HepG2 (cell line): ENCODE results near the gene GPRIN1. TPM values are rescaled to one million over a fixed set of nuclear protein-coding genes. Genes with fewer than 3 reads are reported as not detected.
A peak's percentile ranks its signal among the peaks of the same experiment; 100 is the strongest.

Source experiments
- HNF4G ChIP-seq, 2 experiments: sonication (generic) in 1 of 2; formaldehyde crosslinking in 1 of 2; IDR thresholded peaks; 2 replicates each; pipeline versions ENCODE4 v1.4.0 to v1.6.1; 2011 to 2020; ENCODE audit warnings: borderline replicate concordance in 2 of 2, low read depth in 2 of 2, mild to moderate bottlenecking in 2 of 2, low read length in 1 of 2, missing genetic modification reagents in 1 of 2, moderate library complexity in 1 of 2
- REL ChIP-seq: sonication (generic); formaldehyde crosslinking; conservative IDR thresholded peaks from 2 replicates; pipeline ENCODE4 v1.8.0; 2022; ENCODE audit warnings: mild to moderate bottlenecking, missing genetic modification reagents, moderate library complexity
- ZNF235 ChIP-seq: sonication (generic); formaldehyde crosslinking; IDR thresholded peaks from 2 replicates; pipeline ENCODE4 v1.8.1; 2023; ENCODE audit warnings: mild to moderate bottlenecking, missing genetic modification reagents, borderline replicate concordance
- ZNF572 ChIP-seq: sonication (generic); formaldehyde crosslinking; IDR thresholded peaks from 2 replicates; pipeline ENCODE4 v1.5.1; 2020; ENCODE audit warnings: mild to moderate bottlenecking, missing genetic modification reagents
- ZNF607 ChIP-seq: sonication (generic); formaldehyde crosslinking; IDR thresholded peaks from 2 replicates; pipeline ENCODE4 v1.5.1; 2020; ENCODE audit warnings: missing genetic modification reagents, mild to moderate bottlenecking, borderline replicate concordance
- ZNF672 ChIP-seq: sonication (generic); formaldehyde crosslinking; IDR thresholded peaks from 2 replicates; pipeline ENCODE4 v1.8.1; 2022; ENCODE audit warnings: missing genetic modification reagents
- polyA plus RNA-seq, 8 experiments: library from polyadenylated mRNA; depleted of rRNA in 3 of 8; stranded (reverse) in 7 of 8; unstranded in 1 of 8; fragments of >200 nt; fragmentation: Illumina TruSeq in 4 of 8; extraction: Trizol in 4 of 8; gene quantifications; 2 replicates each; pipeline versions ENCODE4 v1.2.1 to v1.2.3, GENCODE V29; 2011 to 2016; ENCODE audit warnings: low read depth in 4 of 8, missing spikeins in 1 of 8, mixed read lengths in 1 of 8; ENCODE audit not compliant: insufficient read depth in 1 of 8
- total RNA-seq, 5 experiments: library from RNA; depleted of rRNA; stranded (reverse); fragments of >200 nt; fragmentation: Illumina TruSeq; extraction: Trizol; gene quantifications; 2 replicates each; pipeline ENCODE4 v1.2.3, GENCODE V29; 2016; ENCODE audit warnings: low read depth in 1 of 5
- TF ChIP-seq, protein P1 (sequence below): sonication (generic); formaldehyde crosslinking; IDR thresholded peaks from 2 replicates; pipeline ENCODE4 v1.8.0; 2023; ENCODE audit warnings: mild to moderate bottlenecking, missing genetic modification reagents
- TF ChIP-seq, protein P2 (sequence below): sonication (generic); formaldehyde crosslinking; IDR thresholded peaks from one replicate; pipeline ENCODE4 v1.5.1; 2020; ENCODE audit warnings: mild to moderate bottlenecking, missing genetic modification reagents; ENCODE audit errors: not compliant biosample characterization
- TF ChIP-seq, protein P3 (sequence below): sonication (generic); formaldehyde crosslinking; IDR thresholded peaks from 2 replicates; pipeline ENCODE4 v1.4.0; 2020; ENCODE audit warnings: mild to moderate bottlenecking, missing genetic modification reagents
- TF ChIP-seq, protein P4 (sequence below): sonication (generic); formaldehyde crosslinking; conservative IDR thresholded peaks from 2 replicates; pipeline ENCODE4 v1.4.0; 2020; ENCODE audit warnings: mild to moderate bottlenecking, missing genetic modification reagents, moderate library complexity
- TF ChIP-seq, protein P5 (sequence below): sonication (generic); formaldehyde crosslinking; IDR thresholded peaks from 2 replicates; pipeline ENCODE4 v1.5.0; 2020; ENCODE audit warnings: mild to moderate bottlenecking, missing genetic modification reagents

GPRIN1 gene
- total and polyA plus RNA-seq, 2 of the 13 experiments (the other 11 are each of a cell fraction or from before 2014, with no cell fraction given) = 0.32 to 2.0 TPM

DNA sequence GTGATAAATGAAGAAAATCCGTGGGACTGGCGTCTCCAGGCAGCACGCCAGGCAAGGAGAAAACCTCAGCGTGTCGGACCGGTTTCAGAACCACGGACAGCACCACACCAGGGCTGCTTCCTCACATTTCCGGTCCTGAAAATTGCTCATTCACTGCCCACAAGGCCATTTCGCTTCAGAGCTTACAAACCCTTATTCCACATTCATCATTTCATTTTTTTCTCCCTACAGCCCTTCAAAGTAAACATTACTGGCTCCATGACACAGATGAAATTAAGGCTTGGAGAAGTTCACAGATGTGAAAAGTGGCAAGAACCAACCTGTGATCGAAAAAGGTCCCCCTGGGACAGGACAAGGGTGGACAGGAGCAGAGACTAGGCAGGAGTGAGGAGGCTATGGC is 1.5 kb upstream of the GPRIN1 start (continued):
- TF ChIP-seq, protein P1, sequence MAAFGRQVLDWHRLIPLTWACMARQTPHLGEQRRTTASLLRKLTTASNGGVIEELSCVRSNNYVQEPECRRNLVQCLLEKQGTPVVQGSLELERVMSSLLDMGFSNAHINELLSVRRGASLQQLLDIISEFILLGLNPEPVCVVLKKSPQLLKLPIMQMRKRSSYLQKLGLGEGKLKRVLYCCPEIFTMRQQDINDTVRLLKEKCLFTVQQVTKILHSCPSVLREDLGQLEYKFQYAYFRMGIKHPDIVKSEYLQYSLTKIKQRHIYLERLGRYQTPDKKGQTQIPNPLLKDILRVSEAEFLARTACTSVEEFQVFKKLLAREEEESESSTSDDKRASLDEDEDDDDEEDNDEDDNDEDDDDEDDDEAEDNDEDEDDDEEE (CRISPR knock-in tag) = no peak
- TF ChIP-seq REL (CRISPR knock-in tag) (no peak), ZNF235 (no peak), ZNF572 (CRISPR knock-in tag) (no peak), ZNF672 (CRISPR knock-in tag) (no peak), HNF4G (IDR thresholded peaks at IDR 0.05; ENCODE audit: borderline replicate concordance, low read depth, low read length) (no peak), HNF4G (CRISPR knock-in tag; IDR thresholded peaks at IDR 0.05; ENCODE audit: borderline replicate concordance, low read depth) (no peak), ZNF607 (0 out of 2 replicates have a peak, but pooled peaks have one; percentile 41)
- TF ChIP-seq, protein P2, sequence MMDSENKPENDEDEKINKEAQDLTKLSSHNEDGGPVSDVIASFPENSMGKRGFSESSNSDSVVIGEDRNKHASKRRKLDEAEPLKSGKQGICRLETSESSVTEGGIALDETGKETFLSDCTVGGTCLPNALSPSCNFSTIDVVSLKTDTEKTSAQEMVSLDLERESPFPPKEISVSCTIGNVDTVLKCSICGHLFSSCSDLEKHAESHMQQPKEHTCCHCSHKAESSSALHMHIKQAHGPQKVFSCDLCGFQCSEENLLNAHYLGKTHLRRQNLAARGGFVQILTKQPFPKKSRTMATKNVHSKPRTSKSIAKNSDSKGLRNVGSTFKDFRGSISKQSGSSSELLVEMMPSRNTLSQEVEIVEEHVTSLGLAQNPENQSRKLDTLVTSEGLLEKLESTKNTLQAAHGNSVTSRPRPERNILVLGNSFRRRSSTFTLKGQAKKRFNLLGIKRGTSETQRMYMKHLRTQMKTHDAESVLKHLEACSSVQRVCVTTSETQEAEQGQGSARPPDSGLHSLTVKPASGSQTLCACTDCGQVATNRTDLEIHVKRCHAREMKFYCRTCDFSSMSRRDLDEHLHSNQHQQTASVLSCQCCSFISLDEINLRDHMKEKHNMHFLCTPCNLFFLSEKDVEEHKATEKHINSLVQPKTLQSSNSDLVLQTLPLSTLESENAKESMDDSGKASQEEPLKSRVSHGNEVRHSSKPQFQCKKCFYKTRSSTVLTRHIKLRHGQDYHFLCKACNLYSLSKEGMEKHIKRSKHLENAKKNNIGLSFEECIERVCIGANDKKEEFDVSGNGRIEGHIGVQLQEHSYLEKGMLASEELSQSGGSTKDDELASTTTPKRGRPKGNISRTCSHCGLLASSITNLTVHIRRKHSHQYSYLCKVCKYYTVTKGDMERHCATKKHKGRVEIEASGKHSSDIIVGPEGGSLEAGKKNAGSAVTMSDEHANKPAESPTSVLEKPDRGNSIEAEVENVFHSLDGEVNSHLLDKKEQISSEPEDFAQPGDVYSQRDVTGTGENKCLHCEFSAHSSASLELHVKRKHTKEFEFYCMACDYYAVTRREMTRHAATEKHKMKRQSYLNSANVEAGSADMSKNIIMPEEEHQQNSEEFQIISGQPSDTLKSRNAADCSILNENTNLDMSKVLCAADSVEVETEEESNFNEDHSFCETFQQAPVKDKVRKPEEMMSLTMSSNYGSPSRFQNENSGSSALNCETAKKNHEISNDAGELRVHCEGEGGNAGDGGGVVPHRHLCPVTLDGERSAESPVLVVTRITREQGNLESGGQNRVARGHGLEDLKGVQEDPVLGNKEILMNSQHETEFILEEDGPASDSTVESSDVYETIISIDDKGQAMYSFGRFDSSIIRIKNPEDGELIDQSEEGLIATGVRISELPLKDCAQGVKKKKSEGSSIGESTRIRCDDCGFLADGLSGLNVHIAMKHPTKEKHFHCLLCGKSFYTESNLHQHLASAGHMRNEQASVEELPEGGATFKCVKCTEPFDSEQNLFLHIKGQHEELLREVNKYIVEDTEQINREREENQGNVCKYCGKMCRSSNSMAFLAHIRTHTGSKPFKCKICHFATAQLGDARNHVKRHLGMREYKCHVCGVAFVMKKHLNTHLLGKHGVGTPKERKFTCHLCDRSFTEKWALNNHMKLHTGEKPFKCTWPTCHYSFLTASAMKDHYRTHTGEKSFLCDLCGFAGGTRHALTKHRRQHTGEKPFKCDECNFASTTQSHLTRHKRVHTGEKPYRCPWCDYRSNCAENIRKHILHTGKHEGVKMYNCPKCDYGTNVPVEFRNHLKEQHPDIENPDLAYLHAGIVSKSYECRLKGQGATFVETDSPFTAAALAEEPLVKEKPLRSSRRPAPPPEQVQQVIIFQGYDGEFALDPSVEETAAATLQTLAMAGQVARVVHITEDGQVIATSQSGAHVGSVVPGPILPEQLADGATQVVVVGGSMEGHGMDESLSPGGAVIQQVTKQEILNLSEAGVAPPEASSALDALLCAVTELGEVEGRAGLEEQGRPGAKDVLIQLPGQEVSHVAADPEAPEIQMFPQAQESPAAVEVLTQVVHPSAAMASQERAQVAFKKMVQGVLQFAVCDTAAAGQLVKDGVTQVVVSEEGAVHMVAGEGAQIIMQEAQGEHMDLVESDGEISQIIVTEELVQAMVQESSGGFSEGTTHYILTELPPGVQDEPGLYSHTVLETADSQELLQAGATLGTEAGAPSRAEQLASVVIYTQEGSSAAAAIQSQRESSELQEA (CRISPR knock-in tag) = no peak
- TF ChIP-seq, protein P3, sequence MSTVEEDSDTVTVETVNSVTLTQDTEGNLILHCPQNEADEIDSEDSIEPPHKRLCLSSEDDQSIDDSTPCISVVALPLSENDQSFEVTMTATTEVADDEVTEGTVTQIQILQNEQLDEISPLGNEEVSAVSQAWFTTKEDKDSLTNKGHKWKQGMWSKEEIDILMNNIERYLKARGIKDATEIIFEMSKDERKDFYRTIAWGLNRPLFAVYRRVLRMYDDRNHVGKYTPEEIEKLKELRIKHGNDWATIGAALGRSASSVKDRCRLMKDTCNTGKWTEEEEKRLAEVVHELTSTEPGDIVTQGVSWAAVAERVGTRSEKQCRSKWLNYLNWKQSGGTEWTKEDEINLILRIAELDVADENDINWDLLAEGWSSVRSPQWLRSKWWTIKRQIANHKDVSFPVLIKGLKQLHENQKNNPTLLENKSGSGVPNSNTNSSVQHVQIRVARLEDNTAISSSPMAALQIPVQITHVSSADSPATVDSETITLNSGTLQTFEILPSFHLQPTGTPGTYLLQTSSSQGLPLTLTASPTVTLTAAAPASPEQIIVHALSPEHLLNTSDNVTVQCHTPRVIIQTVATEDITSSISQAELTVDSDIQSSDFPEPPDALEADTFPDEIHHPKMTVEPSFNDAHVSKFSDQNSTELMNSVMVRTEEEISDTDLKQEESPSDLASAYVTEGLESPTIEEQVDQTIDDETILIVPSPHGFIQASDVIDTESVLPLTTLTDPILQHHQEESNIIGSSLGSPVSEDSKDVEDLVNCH (CRISPR knock-in tag) = no peak
- TF ChIP-seq, protein P4, sequence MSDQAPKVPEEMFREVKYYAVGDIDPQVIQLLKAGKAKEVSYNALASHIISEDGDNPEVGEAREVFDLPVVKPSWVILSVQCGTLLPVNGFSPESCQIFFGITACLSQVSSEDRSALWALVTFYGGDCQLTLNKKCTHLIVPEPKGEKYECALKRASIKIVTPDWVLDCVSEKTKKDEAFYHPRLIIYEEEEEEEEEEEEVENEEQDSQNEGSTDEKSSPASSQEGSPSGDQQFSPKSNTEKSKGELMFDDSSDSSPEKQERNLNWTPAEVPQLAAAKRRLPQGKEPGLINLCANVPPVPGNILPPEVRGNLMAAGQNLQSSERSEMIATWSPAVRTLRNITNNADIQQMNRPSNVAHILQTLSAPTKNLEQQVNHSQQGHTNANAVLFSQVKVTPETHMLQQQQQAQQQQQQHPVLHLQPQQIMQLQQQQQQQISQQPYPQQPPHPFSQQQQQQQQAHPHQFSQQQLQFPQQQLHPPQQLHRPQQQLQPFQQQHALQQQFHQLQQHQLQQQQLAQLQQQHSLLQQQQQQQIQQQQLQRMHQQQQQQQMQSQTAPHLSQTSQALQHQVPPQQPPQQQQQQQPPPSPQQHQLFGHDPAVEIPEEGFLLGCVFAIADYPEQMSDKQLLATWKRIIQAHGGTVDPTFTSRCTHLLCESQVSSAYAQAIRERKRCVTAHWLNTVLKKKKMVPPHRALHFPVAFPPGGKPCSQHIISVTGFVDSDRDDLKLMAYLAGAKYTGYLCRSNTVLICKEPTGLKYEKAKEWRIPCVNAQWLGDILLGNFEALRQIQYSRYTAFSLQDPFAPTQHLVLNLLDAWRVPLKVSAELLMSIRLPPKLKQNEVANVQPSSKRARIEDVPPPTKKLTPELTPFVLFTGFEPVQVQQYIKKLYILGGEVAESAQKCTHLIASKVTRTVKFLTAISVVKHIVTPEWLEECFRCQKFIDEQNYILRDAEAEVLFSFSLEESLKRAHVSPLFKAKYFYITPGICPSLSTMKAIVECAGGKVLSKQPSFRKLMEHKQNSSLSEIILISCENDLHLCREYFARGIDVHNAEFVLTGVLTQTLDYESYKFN = no peak
- TF ChIP-seq, protein P5, sequence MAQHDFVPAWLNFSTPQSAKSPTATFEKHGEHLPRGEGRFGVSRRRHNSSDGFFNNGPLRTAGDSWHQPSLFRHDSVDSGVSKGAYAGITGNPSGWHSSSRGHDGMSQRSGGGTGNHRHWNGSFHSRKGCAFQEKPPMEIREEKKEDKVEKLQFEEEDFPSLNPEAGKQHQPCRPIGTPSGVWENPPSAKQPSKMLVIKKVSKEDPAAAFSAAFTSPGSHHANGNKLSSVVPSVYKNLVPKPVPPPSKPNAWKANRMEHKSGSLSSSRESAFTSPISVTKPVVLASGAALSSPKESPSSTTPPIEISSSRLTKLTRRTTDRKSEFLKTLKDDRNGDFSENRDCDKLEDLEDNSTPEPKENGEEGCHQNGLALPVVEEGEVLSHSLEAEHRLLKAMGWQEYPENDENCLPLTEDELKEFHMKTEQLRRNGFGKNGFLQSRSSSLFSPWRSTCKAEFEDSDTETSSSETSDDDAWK (CRISPR knock-in tag) = no peak
